GM12873 (cell line): Measurements from ENCODE around the gene HNRNPA1.

Experiments
- CTCF ChIP-seq: IDR thresholded peaks from 2 replicates; pipeline ENCODE4 v1.5.1; 2012; ENCODE audit warnings: low read depth, mild to moderate bottlenecking, moderate library complexity, low read length, control low read depth; ENCODE audit not compliant: insufficient read depth; ENCODE audit errors: missing control alignments

HNRNPA1 gene

GRCh38 chr12:54249489-54249888 is 31.0 kb upstream of the HNRNPA1 start:
- no peak for TF ChIP-seq CTCF

GRCh38 chr12:54251667-54252284 is 28.8 kb upstream of the HNRNPA1 start:
- peak; percentile 57 for TF ChIP-seq CTCF

GRCh38 chr12:54253240-54253639 is 27.3 kb upstream of the HNRNPA1 start:
- TF ChIP-seq CTCF = no peak

- TF ChIP-seq CTCF = no peak
Measured at GRCh38 chr12:54257332-54257731, 23.2 kb upstream of the HNRNPA1 start.

GRCh38 chr12:54258201-54258681 is 22.3 kb upstream of the HNRNPA1 start:
- TF ChIP-seq CTCF = no peak

GRCh38 chr12:54259194-54260011 is 21.1 kb upstream of the HNRNPA1 start:
- no peak for TF ChIP-seq CTCF

GRCh38 chr12:54261815-54262402 is 18.6 kb upstream of the HNRNPA1 start:
- no peak for TF ChIP-seq CTCF
